HG02759 (cell line): Measurements from ENCODE around the gene DEGS1.

Experiments used
- ATAC-seq: cut with Tn5 transposase; IDR thresholded peaks from one replicate; pipeline ENCODE4 v1.9.1; 2021; ENCODE audit warnings: mild to moderate bottlenecking, moderate library complexity; ENCODE audit not compliant: unreplicated experiment

The DEGS1 gene

DNA sequence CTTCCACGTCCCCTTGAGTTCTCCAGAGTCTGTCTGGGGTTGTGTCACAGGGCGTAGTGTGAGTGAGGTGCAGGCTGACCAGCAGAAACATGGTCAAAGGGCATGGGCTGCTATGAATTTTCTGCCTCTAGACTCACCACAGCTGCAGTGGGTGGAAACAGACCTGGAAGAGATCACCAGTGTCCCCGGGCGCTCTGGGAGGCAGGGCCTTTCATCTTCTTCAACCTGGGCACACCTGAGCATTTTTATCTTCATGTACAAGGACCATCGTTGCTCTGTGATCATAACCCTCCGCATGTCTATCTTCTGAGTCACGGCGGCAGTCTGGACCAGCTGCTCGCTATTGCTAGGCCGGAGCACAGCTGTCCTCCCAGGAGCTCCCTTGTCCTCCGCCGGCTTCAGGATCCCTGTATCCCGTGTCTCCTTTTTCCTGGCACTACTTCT lies 29.6 kb downstream of the DEGS1 start:
- ATAC-seq = no peak

DNA sequence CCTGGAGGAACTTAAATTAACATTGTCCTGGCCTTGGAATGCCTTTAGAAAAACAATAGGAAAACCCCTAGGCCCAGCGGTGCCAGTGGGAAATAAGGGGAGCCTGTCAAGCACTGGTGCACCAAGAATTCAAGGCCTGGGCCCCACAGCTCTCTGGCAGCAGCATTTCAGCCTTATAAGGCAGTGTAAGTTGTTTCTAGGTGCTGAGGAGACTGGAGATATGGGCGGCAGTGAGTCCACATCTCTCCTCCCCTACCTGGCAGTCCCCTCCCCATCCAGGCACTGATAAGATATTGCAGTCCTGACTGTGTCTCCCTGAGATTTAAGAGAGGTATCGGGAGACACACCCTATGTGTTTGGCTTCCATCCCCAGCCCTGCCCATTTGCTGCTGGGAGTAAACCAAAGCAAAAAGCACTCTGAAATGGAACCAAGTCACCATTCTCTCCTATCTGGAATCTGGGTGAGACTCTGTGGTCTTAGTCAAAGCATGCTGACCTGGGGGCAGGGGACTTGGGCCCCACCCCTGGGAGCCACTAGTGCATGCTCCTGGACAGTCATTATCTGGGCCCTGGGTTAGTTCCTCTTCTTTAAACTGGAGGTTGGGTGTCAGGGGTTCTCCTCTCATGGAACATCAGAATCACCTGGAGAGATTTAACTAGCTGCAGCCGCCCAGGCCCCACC lies 30.5 kb downstream of the DEGS1 start:
- no peak for ATAC-seq

DNA sequence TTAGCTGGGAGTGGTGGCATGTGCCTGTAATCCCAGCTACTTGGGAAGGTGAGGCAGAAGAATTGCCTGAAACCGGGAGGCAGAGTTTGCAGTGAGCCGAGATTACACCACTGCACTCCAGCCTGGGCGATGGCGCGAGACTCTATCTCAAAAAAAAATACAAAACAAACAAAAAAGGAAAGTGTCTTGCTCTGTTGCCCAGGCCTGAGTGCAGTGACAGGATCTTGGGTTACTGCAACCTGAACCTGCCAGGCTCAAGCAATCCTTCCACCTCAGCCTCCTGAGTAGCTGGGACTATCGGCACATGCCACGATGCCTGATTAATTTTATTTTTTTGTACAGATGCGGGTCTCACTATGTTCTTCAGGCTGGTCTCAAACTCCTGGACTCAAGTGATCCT lies 33.3 kb downstream of the DEGS1 start:
- ATAC-seq = no peak

DNA sequence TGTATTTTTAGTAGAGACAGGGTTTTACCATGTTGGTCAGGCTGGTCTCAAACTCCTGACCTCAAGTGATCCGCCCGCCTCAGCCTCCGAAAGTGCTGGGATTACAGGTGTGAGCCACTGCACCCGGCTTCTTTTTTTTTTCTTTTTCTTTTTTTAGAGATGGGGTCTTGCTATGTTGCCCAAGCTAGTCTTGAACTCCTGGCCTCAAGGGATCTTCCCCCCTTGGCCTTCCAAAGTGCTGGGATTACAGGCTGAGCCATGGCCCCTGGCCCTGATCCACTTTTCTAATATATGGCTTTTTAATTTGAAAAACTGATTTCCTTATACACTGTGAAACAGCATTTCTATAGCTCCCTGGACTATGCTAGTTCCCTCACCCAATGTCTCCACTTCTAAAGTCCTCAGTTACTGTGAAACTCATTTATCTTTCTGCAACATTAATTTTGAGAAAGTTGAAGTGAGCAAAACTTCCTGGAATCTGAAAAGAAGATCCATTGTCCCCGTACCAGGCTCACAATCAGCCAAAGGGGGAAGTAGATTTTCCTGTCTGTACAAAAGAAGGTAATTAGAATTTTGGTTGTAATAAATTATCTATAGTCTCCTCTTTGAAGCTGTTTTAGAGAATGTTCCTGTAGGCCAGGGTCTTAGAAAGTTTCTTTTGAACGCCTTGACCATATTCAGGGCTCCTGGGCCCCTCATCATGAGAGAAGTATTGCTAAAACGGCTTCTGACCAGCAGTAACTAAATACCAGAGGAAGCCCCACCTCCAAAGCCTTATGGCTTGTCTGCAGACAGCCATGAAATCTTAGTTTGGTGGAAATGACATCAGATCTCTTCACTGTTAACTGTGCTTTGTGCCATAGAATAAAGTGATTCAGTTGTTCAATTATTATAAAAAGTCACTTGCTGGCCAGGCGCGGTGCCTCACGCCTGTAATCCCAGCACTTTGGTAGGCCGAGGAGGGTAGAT lies 34.9 kb downstream of the DEGS1 start:
- ATAC-seq = no peak

DNA sequence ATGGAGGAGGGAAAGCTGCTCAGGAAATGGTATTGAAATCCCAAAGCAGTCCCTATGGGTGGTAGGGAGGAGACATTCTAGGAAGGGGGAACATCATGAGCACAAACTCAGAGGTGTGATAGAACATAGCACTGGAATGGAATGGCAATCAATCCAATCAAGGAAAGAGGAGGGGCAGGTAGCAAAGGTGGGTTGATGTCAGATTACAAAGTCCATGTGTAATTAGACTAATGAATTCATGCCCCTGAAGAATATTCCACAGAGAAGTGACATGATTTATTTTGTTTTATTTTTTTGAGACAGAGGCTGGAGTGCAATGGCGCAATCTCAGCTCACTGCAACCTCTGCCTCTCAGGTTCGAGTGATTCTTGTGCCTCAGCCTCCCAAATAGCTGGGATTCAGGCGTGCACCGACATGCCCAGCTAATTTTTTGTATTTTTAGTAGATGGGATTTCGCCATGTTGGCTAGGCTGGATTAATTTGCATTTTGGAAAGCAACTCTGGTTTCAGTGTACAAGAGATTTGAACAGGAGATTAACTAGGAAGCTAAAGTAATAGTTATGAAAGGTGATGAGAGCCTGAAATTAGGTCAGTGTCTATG lies 36.1 kb downstream of the DEGS1 start:
- no peak for ATAC-seq

DNA sequence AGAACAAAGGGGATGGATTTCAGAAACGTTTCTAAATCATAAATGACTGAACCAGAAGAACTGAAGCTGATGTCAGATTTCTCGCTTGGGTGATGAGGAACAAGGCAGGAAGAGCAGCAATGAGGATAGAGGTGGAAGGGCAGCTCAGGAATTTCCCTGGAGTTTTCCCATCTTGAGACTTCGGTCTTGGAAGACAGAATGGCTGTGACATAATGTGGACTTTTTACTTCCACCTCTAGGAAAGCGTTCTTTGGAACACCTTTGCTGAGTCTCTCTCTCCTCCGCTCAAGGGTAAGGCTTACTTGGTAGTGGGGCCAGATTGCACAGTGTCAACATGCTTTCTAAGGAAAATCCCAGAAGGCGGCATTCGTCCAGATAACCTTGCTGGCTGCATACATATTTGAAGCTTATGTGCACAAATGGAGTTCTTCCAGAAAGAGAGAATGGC lies 36.6 kb downstream of the DEGS1 start:
- ATAC-seq = no peak

DNA sequence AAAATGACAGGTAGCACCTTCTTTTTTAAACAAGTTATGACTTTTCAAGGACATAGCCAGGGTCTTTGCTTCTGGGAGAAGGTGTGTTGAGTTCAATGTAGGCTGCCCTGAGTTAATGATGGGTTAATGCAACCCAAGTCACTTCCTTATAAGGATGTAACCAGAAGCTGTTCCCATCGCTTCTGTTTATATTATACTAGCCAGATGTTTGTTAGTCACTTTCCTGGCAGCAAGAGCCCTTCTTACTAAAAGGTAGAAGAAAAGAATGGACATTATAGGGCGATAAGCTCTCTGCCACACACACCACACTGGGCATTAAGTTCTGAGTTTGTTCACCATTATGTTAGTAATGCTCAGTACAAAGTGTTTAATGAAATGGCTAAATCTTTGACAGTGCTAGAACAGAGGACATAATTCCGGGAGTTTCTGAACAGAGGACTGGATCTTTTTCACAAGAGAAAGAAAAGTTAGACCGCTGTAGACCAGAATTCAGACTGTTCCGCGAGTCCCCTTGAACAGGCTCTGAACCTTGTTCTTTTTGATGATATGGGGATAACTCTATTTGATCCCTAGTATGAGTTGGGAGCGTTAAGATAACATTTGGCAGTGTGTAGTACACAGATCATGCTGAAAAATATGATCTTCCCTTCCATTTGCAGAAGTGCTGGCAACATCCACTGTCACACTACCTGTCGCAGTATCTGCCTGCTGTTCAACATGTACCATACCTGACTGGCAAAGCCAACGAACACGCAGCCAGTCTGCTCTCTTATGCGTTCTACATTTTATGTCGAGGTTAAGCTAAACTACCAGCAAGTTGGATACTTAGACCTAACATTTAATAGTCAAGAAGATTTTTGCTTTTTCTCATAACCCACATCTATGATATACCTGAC lies 41.0 kb downstream of the DEGS1 start:
- ATAC-seq = no peak

DNA sequence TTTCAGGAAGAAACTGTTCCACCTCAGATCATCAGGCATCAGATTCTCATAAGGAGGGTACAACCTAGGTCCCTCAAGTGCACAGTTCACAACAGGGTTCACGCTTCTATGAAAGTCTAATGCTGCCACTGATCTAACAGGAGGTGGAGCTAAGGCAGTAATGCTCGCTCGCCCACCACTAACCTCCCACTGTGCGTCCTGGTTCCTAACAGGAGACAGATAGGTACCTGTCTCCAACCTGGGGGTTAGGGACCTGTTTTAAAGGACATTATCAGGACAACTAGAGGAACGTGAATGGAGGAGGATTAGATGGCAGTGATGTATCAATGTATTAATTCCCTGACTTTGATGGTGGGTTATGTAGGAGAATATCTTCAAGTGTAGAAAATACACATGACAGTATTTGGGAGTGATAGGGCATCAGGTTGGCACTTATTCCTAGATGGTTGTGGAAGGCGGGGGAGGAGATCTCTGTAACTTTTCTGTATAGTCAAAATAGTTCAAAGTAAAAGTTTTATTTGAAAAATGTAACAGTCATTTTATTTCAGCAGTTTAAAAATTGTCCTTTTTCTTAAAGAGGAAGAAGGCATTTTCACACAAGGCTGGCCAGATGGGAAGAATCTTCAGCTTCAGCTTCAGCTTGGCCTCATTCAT lies 43.9 kb downstream of the DEGS1 start:
- no peak for ATAC-seq

DNA sequence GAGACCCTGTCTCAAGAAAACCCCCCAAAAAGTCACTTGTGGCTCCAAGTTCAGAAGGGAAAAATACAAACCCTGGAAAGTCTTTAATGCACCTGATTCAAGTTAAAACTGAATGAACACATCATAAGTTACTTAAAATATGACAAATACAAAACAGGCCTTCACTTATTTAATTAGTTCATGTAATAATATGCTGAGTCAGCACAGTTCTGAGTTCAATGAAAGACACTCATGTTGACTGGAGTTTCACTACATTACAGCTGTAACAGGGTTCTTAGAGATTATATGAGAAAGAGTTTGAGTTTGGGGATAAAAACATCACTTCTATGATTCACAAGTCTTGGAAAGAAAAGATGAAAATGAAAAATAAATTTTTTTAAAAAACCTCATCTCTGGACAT lies 51.0 kb downstream of the DEGS1 start:
- no peak for ATAC-seq

DNA sequence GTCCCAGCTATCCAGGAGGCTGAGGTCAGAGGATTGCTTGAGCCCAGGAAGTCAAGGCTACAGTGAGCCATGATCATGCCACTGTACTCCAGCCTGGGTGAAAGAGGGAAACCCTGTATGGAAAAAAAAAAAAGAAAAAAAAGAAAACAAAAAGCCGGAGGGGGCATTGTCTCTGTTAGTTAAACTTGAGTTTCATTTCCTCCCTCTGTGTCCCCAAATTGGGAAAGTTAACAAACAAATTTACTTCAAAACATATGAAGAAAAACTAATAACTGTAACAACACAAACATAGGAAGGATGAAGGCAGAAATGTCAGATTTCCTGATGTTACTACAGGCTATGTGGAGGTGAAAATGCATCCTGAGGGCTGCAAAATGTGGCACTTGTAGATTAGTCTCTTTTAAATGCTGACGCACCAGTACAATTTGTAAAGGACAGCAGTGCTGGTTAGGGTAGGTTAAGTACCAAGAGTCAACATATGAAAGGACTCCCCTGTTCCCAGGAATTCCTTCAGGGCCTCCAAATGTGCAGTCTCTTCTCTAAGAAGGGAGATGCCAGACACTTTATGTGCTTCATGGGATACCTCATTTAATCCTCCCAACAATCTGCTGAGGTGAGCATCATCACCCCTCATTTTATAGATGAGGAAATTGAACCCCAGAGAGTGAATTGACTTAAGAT lies 52.9 kb downstream of the DEGS1 start:
- no peak for ATAC-seq

DNA sequence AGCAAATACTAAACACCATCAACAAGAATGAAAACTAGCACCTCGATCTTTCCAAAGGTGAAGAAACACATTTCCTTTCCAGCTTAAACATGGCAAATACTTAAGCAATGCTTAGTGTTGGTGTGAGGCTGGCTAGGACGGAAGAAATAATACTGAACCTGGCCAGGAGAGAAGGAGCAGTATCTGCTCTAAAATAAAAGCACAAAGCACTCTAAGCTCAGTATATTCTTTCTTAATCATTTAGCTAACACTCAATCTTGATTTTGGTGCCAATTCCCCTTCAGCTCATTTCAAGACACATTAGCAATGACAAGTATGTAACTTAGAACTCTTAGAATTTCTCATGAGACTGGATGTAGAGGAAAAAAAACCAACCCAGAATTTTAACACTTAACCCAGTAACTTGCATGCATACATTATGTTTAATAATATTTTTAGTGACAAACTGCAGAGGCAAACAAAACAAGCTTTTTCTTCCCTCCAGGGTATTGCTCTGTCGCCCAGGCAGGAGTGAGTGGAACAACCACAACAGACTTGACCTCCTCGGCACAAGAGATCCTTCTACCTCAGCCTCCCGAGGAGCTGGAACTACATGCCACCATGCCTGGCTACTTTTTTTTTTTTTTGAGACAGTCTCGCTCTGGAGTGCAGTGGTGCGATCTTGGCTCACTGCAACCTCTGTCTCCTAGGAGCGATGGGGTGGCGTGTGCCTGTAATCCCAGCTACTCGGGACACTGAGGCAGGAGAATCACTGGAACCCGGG lies 54.3 kb downstream of the DEGS1 start:
- ATAC-seq = no peak

DNA sequence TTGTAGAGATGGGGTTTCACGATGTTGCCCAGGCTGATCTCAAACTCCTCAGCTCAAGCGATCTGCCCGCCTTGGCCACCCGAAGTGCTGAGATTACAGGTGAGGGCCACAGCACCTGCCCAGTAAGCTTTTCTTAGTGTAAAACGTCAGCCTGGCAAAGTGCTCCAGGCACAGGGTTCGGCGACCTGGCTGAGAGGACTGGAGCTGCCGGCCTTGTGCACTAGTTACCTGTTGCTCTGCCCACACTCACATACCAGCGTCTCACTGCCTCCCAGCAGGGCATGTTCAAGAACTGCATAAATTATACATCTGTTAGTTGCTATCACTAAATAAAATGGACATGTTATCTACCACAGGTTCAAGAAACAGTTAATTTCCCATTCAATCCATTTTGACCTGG lies 55.2 kb downstream of the DEGS1 start:
- ATAC-seq = no peak

DNA sequence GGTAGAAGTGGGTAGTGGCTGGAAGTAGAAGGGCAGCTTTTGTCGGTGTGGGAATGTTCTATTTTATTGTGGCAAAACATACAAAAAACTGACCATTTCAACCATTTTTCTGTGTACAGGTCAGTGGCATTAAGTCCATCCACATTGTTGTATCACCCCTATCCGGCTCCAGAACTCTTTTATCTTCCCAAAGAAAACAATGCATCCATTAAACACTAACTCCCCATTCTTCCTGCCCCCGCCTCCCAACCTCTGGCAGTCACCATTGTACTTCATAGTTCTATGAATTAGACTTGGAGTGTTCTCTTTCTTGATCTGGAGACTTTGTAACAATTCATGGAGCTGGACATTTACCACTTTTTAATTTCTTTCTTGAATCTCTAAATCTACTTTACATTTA lies 55.7 kb downstream of the DEGS1 start:
- no peak for ATAC-seq
